Astrocyte (in vitro differentiated cells and primary cell): Measurements from ENCODE around the gene NAV3. TPM values are rescaled to one million over a fixed set of nuclear protein-coding genes. Genes with fewer than 3 reads are reported as not detected.

Source experiments
- DNase-seq: peaks from one replicate; pipeline ENCODE4 v3.0.0-alpha.2; 2010; ENCODE audit warnings: low read depth
- FAIRE-seq: peaks from 2 replicates; lab custom pipeline; 2011; peaks lifted over from hg19 to GRCh38; lab: Jason Lieb, UNC
- H2AFZ ChIP-seq: 2 replicates; pipeline ENCODE4 v1.6.0; 2012; ENCODE audit warnings: low read depth, low read length, inconsistent platforms
- H3K27ac ChIP-seq: 2 replicates; pipeline ENCODE4 v1.5.1; 2011; ENCODE audit warnings: low read depth, low read length, inconsistent platforms
- H3K27me3 ChIP-seq: 2 replicates; pipeline ENCODE4 v1.6.0; 2011; ENCODE audit warnings: low read length, inconsistent platforms; ENCODE audit not compliant: insufficient read depth
- H3K36me3 ChIP-seq: 2 replicates; pipeline ENCODE4 v1.5.1; 2011; ENCODE audit warnings: low read length, inconsistent platforms; ENCODE audit not compliant: insufficient read depth
- H3K4me1 ChIP-seq: 2 replicates; pipeline ENCODE4 v1.5.1; 2011; ENCODE audit warnings: low read length, inconsistent platforms; ENCODE audit not compliant: insufficient read depth
- H3K4me2 ChIP-seq: 2 replicates; pipeline ENCODE4 v1.6.0; 2012; ENCODE audit warnings: low read length, inconsistent platforms
- H3K4me3 ChIP-seq: 2 replicates; pipeline ENCODE4 v1.5.1; 2011; ENCODE audit warnings: low read depth, mild to moderate bottlenecking, low read length, inconsistent platforms; ENCODE audit not compliant: insufficient read depth
- H3K79me2 ChIP-seq: 2 replicates; pipeline ENCODE4 v1.6.0; 2012; ENCODE audit warnings: mild to moderate bottlenecking, low read length, inconsistent platforms; ENCODE audit not compliant: insufficient read depth
- H3K9ac ChIP-seq: 2 replicates; pipeline ENCODE4 v1.6.0; 2012; ENCODE audit warnings: mild to moderate bottlenecking, low read length, inconsistent platforms
- H3K9me3 ChIP-seq: 2 replicates; pipeline ENCODE4 v1.5.1; 2012; ENCODE audit warnings: low read depth, mild to moderate bottlenecking, low read length, inconsistent platforms; ENCODE audit not compliant: insufficient read depth
- H4K20me1 ChIP-seq: 2 replicates; pipeline ENCODE4 v1.6.0; 2012; ENCODE audit warnings: low read length, inconsistent platforms; ENCODE audit not compliant: insufficient read depth
- H3K27ac Mint-ChIP-seq: one replicate; pipeline ENCODE4 v1.8.0; 2021; ENCODE audit warnings: mild to moderate bottlenecking, mixed read lengths; ENCODE audit not compliant: unreplicated experiment
- H3K27me3 Mint-ChIP-seq: one replicate; pipeline ENCODE4 v1.8.0; 2021; ENCODE audit warnings: low read depth, mixed read lengths; ENCODE audit not compliant: unreplicated experiment
- H3K36me3 Mint-ChIP-seq: one replicate; pipeline ENCODE4 v1.8.0; 2021; ENCODE audit warnings: low read depth, mixed read lengths; ENCODE audit not compliant: unreplicated experiment
- H3K4me1 Mint-ChIP-seq: one replicate; pipeline ENCODE4 v1.8.0; 2021; ENCODE audit warnings: low read depth, mixed read lengths; ENCODE audit not compliant: unreplicated experiment
- H3K4me3 Mint-ChIP-seq: one replicate; pipeline ENCODE4 v1.8.0; 2021; ENCODE audit warnings: mild to moderate bottlenecking, moderate library complexity, mixed read lengths; ENCODE audit not compliant: unreplicated experiment
- H3K9me3 Mint-ChIP-seq: one replicate; pipeline ENCODE4 v1.8.0; 2021; ENCODE audit warnings: mild to moderate bottlenecking, mixed read lengths; ENCODE audit not compliant: unreplicated experiment
- EZH2 ChIP-seq: IDR thresholded peaks from 2 replicates; pipeline ENCODE4 v1.6.1; 2012; ENCODE audit warnings: mild to moderate bottlenecking, low read length, inconsistent platforms; ENCODE audit not compliant: insufficient read depth
- total RNA-seq: library from RNA; stranded (reverse); gene quantifications from 2 replicates; pipeline ENCODE4 v1.2.1, GENCODE V29; 2021
- TF ChIP-seq, protein P1 (sequence below): IDR thresholded peaks from 2 replicates; pipeline ENCODE4 v1.5.1; 2011; ENCODE audit warnings: low read depth, mild to moderate bottlenecking, inconsistent platforms, low read length, moderate library complexity; ENCODE audit not compliant: insufficient read depth

The NAV3 gene
- total RNA-seq, 1 donor from 2014 or later = 24.1 TPM

DNA sequence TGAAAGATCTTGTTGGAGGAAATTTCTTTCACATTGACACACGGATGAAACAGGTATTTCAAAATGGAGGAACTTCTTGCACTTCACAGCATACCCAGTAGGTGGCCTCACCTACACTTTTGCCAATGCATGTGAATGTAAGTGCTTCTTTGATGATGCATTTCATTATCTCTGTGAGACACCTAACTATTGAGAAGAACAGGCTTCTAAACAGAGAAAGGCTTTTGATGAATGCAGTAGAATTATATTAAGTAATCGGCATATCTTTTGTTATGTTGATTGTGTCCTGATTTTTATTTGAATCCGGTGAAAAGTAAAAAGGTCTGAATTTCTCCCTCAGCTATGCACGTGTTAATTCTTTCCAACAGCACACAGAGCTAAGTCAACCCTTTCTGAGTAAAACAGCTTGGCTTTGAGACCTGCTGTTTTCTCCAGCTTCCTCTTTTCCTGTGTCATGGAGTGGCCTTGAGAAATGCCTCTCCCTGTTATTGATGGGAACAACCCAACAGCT is 399.0 kb downstream of the NAV3 start:
- no peaks in the 10 kb centered on the region for H3K36me3 ChIP-seq
- no peak overlapping the region for H3K4me3 ChIP-seq
- FAIRE-seq (peak; percentile 76), DNase-seq (peak; percentile 36)
- H3K27me3 Mint-ChIP-seq = no peaks in the 10 kb centered on the region
- no peaks in the 10 kb centered on the region for H3K36me3 Mint-ChIP-seq
- H3K27me3 ChIP-seq = no peaks in the 10 kb centered on the region
- no peak overlapping the region for H3K4me3 Mint-ChIP-seq
- peak overlapping the region; percentile 30 for H2AFZ ChIP-seq
- no peaks in the 10 kb centered on the region for H3K4me1 ChIP-seq
- H3K4me2 ChIP-seq = no peak overlapping the region
- peaks cover 2% of the 10 kb centered on the region for H3K4me1 Mint-ChIP-seq
- peaks cover 4% of the 10 kb centered on the region for H3K9me3 ChIP-seq
- TF ChIP-seq, protein P1, sequence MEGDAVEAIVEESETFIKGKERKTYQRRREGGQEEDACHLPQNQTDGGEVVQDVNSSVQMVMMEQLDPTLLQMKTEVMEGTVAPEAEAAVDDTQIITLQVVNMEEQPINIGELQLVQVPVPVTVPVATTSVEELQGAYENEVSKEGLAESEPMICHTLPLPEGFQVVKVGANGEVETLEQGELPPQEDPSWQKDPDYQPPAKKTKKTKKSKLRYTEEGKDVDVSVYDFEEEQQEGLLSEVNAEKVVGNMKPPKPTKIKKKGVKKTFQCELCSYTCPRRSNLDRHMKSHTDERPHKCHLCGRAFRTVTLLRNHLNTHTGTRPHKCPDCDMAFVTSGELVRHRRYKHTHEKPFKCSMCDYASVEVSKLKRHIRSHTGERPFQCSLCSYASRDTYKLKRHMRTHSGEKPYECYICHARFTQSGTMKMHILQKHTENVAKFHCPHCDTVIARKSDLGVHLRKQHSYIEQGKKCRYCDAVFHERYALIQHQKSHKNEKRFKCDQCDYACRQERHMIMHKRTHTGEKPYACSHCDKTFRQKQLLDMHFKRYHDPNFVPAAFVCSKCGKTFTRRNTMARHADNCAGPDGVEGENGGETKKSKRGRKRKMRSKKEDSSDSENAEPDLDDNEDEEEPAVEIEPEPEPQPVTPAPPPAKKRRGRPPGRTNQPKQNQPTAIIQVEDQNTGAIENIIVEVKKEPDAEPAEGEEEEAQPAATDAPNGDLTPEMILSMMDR = peak; percentile 83
- TF ChIP-seq EZH2 = no peak
- no peak overlapping the region for H3K9ac ChIP-seq
- H3K27ac Mint-ChIP-seq = no peak overlapping the region
- peaks cover 3% of the 10 kb centered on the region for H3K9me3 Mint-ChIP-seq
- H3K27ac ChIP-seq = no peak overlapping the region
- no peaks in the 10 kb centered on the region for H4K20me1 ChIP-seq
- H3K79me2 ChIP-seq = no peaks in the 10 kb centered on the region

DNA sequence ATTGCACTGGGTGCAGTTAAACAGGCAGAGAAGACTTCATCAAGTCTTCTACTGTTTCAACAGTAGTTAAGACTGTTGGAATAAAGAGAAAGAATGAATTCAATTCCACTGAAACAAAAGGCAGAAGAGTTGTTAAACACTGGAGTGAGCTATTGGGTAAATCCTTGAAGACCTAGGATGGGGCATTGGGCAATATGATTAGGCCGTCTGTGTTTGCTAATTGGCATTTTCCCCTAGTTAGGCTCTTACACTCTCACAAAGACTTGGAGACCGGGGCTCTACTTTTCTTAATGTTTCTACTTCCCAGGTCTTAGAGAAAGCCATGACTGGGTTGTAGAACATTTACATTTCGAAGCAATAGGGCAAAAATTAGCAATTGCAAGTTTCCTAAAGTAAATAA is 402.1 kb downstream of the NAV3 start:
- no peak for FAIRE-seq
- no peaks in the 10 kb centered on the region for H3K9me3 Mint-ChIP-seq

DNA sequence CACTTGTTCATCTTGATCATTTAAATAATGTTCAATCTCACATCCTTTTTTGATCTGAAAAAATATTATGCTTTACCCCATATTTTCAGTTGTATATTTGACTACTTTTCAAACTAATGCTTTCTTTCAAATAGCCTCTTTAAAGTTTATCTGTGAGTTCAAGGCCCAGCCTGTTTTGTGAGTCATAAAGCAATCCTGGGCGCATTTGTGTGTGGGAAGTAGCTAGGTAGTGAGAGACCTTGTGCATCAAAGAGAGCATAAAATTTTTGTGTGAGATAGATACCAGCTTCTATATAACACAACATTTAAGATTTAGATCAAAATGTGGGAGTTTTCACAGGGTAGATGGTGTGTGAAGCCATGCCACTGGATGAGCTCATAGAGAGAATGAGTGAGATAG is 405.6 kb downstream of the NAV3 start:
- no peaks in the 10 kb centered on the region for H4K20me1 ChIP-seq
- TF ChIP-seq EZH2 = no peak
- TF ChIP-seq, protein P1 = no peak
- H3K9me3 ChIP-seq = no peaks in the 10 kb centered on the region
- no peaks in the 10 kb centered on the region for H3K4me1 ChIP-seq
- no peak overlapping the region for H3K4me2 ChIP-seq
- H3K9me3 Mint-ChIP-seq = no peaks in the 10 kb centered on the region
- no peak overlapping the region for H3K27ac ChIP-seq
- no peak for FAIRE-seq
- H3K4me3 Mint-ChIP-seq = no peak overlapping the region
- no peak overlapping the region for H3K9ac ChIP-seq
- H3K27me3 ChIP-seq = no peaks in the 10 kb centered on the region
- no peak overlapping the region for H3K4me3 ChIP-seq
- DNase-seq = peak; percentile 12
- H3K27ac Mint-ChIP-seq = no peak overlapping the region
- no peaks in the 10 kb centered on the region for H3K36me3 ChIP-seq
- no peaks in the 10 kb centered on the region for H3K79me2 ChIP-seq
- H2AFZ ChIP-seq = no peak overlapping the region
- H3K36me3 Mint-ChIP-seq = no peaks in the 10 kb centered on the region
- no peaks in the 10 kb centered on the region for H3K4me1 Mint-ChIP-seq
- no peaks in the 10 kb centered on the region for H3K27me3 Mint-ChIP-seq

More for the DNA sequence above, 402.1 kb downstream of the NAV3 start:
- Histone ChIP-seq H3K27me3 (no peaks in the 10 kb centered on the region), H3K36me3 (no peaks in the 10 kb centered on the region), H3K79me2 (no peaks in the 10 kb centered on the region), H3K9me3 (peaks cover 2% of the 10 kb centered on the region), H3K4me1 (no peaks in the 10 kb centered on the region), H3K4me3 (no peak overlapping the region), H4K20me1 (no peaks in the 10 kb centered on the region), H3K27ac (no peak overlapping the region), H3K9ac (no peak overlapping the region), H3K4me2 (no peak overlapping the region), H2AFZ (no peak overlapping the region)
- Mint-ChIP-seq H3K27me3 (no peaks in the 10 kb centered on the region), H3K4me3 (no peak overlapping the region), H3K36me3 (no peaks in the 10 kb centered on the region), H3K4me1 (no peaks in the 10 kb centered on the region), H3K27ac (no peak overlapping the region)
- DNase-seq = no peak
- TF ChIP-seq, protein P1 = no peak
- TF ChIP-seq EZH2 = no peak
